ENCODE measurements around the gene SFMBT2. TPM values are rescaled to one million over a fixed set of nuclear protein-coding genes. Genes with fewer than 3 reads are reported as not detected.

Gene SFMBT2
- total and polyA plus RNA-seq, 2 experiments from 2014 or later = 4.3 to 5.9 TPM

- no peak overlapping the region for H3K27ac ChIP-seq
- no peaks in the 10 kb centered on the region for H3K9me3 ChIP-seq (ENCODE audit: low read depth)
- H3K4me3 ChIP-seq = no peak overlapping the region
- no peaks in the 10 kb centered on the region for H3K4me1 ChIP-seq (ENCODE audit: low read depth)
- no peaks in the 10 kb centered on the region for H3K36me3 ChIP-seq
- no peak for DNase-seq (ENCODE audit: low read depth in 1 of 2, low spot score in 1 of 2)
- no peaks in the 10 kb centered on the region for H3K27me3 ChIP-seq
- no peak for TF ChIP-seq CTCF (IDR thresholded peaks at IDR 0.05; ENCODE audit: low read depth, low read length)
These were observed 274.8 kb downstream of the SFMBT2 start for GRCh38 chr10:7136016-7136415.

DNA sequence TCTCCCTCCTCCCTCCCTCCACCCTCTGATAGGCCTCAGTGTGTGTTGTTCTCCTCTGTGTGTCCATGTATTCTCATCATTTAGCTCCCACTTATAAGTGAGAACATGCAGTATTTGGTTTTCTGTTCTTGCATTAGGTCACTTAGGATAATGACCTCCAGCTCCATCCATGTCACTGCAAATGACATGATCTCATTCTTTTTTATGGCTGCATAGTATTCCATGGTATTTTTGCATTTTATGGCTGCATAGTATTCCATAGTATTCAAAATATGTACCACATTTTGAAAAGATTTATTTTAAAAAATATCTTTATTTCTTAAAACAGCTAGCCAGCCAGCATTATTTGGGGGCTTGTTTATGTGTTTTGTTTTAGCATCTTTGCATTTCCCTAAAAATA is 275.6 kb downstream of the SFMBT2 start:
- Histone ChIP-seq H3K4me3 (no peak overlapping the region), H3K27me3 (no peaks in the 10 kb centered on the region), H3K9me3 (ENCODE audit: low read depth) (no peaks in the 10 kb centered on the region), H3K27ac (no peak overlapping the region), H3K4me1 (ENCODE audit: low read depth) (no peaks in the 10 kb centered on the region), H3K36me3 (no peaks in the 10 kb centered on the region)
- DNase-seq (ENCODE audit: low read depth in 1 of 2, low spot score in 1 of 2) = no peak
- TF ChIP-seq CTCF (IDR thresholded peaks at IDR 0.05; ENCODE audit: low read depth, low read length) = no peak

DNA sequence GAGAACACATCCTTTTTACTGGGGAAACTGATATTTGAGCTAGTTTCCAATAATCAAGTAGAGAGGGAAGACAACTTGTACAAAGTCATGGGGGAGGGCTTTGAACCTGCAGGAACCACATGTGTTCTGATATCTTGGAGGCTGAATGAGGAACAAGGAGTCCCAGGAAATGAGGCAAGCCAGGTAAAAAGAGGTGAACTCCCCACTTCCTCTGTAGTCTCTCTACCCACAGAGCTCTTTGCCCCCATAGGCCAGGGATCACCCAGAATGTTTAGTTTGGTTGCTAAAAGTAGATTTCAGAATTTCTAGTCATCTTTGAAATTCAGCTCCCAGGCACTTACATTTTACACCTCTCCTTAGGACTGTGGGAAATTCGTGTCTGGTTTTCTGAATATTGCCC is 276.4 kb downstream of the SFMBT2 start:
- H3K36me3 ChIP-seq = no peaks in the 10 kb centered on the region
- no peak for TF ChIP-seq CTCF (IDR thresholded peaks at IDR 0.05; ENCODE audit: low read depth, low read length)
- no peaks in the 10 kb centered on the region for H3K27me3 ChIP-seq
- H3K4me1 ChIP-seq (ENCODE audit: low read depth) = no peaks in the 10 kb centered on the region
- no peaks in the 10 kb centered on the region for H3K9me3 ChIP-seq (ENCODE audit: low read depth)
- no peak overlapping the region for H3K4me3 ChIP-seq
- no peak overlapping the region for H3K27ac ChIP-seq
- no peak for DNase-seq (ENCODE audit: low read depth in 1 of 2, low spot score in 1 of 2)

DNA sequence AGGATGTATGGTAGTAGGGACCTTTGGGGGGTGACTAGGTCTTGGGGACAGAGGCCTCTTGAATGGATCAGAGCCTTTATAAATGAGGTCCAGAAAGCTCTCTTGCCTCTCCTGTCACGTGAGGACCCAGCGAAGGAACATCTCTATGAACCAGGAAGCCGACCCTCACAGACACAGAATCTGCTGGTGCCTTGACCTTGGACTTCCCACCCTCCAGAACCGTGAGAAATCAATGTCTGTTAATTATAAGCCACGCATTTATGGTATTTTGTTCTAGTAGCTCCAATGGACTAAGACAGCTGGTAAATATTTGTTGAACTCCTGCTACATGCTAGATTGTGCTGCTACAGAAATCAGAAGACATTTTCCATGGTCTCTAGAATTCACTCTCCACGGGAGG is 276.9 kb downstream of the SFMBT2 start:
- DNase-seq (ENCODE audit: low read depth in 1 of 2, low spot score in 1 of 2) = no peak
- TF ChIP-seq CTCF (IDR thresholded peaks at IDR 0.05; ENCODE audit: low read depth, low read length) = no peak

GRCh38 chr10:7133278-7133677 is 277.6 kb downstream of the SFMBT2 start:
- DNase-seq (ENCODE audit: low read depth in 1 of 2, low spot score in 1 of 2) = no peak
- no peak for TF ChIP-seq CTCF (IDR thresholded peaks at IDR 0.05; ENCODE audit: low read depth, low read length)
- H3K36me3 ChIP-seq = no peaks in the 10 kb centered on the region
- no peak overlapping the region for H3K4me3 ChIP-seq
- no peaks in the 10 kb centered on the region for H3K4me1 ChIP-seq (ENCODE audit: low read depth)
- no peaks in the 10 kb centered on the region for H3K27me3 ChIP-seq
- no peaks in the 10 kb centered on the region for H3K9me3 ChIP-seq (ENCODE audit: low read depth)
- H3K27ac ChIP-seq = no peak overlapping the region

More for the DNA sequence above, 276.9 kb downstream of the SFMBT2 start:
- H3K36me3 ChIP-seq = no peaks in the 10 kb centered on the region
- H3K4me1 ChIP-seq (ENCODE audit: low read depth) = no peaks in the 10 kb centered on the region
- H3K4me3 ChIP-seq = no peak overlapping the region
- H3K27me3 ChIP-seq = no peaks in the 10 kb centered on the region
- H3K27ac ChIP-seq = no peak overlapping the region
- no peaks in the 10 kb centered on the region for H3K9me3 ChIP-seq (ENCODE audit: low read depth)
